IPS-15b (cell line): ENCODE results near the gene MUC3A.

ENCODE experiments used
- H3K27me3 ChIP-seq: one replicate; pipeline ENCODE4 v1.6.1; 2013; ENCODE audit warnings: low read length; ENCODE audit not compliant: control insufficient read depth, insufficient read depth
- H3K36me3 ChIP-seq: one replicate; pipeline ENCODE4 v1.6.1; 2013; ENCODE audit warnings: low read length; ENCODE audit not compliant: control insufficient read depth, insufficient read depth
- H3K4me1 ChIP-seq: one replicate; pipeline ENCODE4 v1.6.1; 2013; ENCODE audit warnings: mild to moderate bottlenecking, low read length; ENCODE audit not compliant: control insufficient read depth, insufficient read depth
- H3K4me3 ChIP-seq: one replicate; pipeline ENCODE4 v1.5.1; 2013; ENCODE audit warnings: low read depth, low read length
- H3K9ac ChIP-seq: one replicate; pipeline ENCODE4 v1.6.1; 2013; ENCODE audit warnings: low read depth, mild to moderate bottlenecking, low read length
- H3K9me3 ChIP-seq: one replicate; pipeline ENCODE4 v1.6.1; 2013; ENCODE audit warnings: mild to moderate bottlenecking, low read length; ENCODE audit not compliant: control insufficient read depth, insufficient read depth

Gene MUC3A

GRCh38 chr7:100965723-100966541 lies 16.6 kb downstream of the MUC3A start:
- no peaks in the 10 kb centered on the region for H3K9me3 ChIP-seq
- no peaks in the 10 kb centered on the region for H3K36me3 ChIP-seq
- H3K9ac ChIP-seq, result no peak overlapping the region
- H3K4me1 ChIP-seq, result peaks cover 24% of the 10 kb centered on the region
- peak overlapping the region; percentile 89 for H3K4me3 ChIP-seq
- H3K27me3 ChIP-seq, result peaks cover 22% of the 10 kb centered on the region

- Histone ChIP-seq H3K27me3 (peaks cover 22% of the 10 kb centered on the region), H3K36me3 (no peaks in the 10 kb centered on the region), H3K9ac (peak overlapping the region; percentile 39), H3K9me3 (no peaks in the 10 kb centered on the region), H3K4me3 (peak overlapping the region; percentile 89), H3K4me1 (peaks cover 24% of the 10 kb centered on the region)
Measured at GRCh38 chr7:100966542-100967291, 17.4 kb downstream of the MUC3A start.

GRCh38 chr7:100967292-100967863 lies 18.0 kb downstream of the MUC3A start:
- peaks cover 22% of the 10 kb centered on the region for H3K27me3 ChIP-seq
- no peaks in the 10 kb centered on the region for H3K36me3 ChIP-seq
- no peak overlapping the region for H3K9ac ChIP-seq
- peak overlapping the region; percentile 89 for H3K4me3 ChIP-seq
- H3K9me3 ChIP-seq, result no peaks in the 10 kb centered on the region
- peaks cover 24% of the 10 kb centered on the region for H3K4me1 ChIP-seq

GRCh38 chr7:100968031-100968430 lies 18.7 kb downstream of the MUC3A start:
- H3K27me3 ChIP-seq, result peaks cover 22% of the 10 kb centered on the region
- no peaks in the 10 kb centered on the region for H3K36me3 ChIP-seq
- no peaks in the 10 kb centered on the region for H3K9me3 ChIP-seq
- H3K9ac ChIP-seq, result no peak overlapping the region
- peaks cover 24% of the 10 kb centered on the region for H3K4me1 ChIP-seq
- peak overlapping the region; percentile 23 for H3K4me3 ChIP-seq

GRCh38 chr7:100968650-100969049 lies 19.3 kb downstream of the MUC3A start:
- Histone ChIP-seq H3K9me3 (no peaks in the 10 kb centered on the region), H3K4me1 (peaks cover 24% of the 10 kb centered on the region), H3K9ac (peak overlapping the region; percentile 12), H3K4me3 (no peak overlapping the region), H3K36me3 (no peaks in the 10 kb centered on the region), H3K27me3 (peaks cover 22% of the 10 kb centered on the region)

- Histone ChIP-seq H3K36me3 (no peaks in the 10 kb centered on the region), H3K27me3 (peaks cover 22% of the 10 kb centered on the region), H3K4me1 (peaks cover 24% of the 10 kb centered on the region), H3K9ac (peak within 1 kb of the TSS; percentile 12), H3K4me3 (no peak within 1 kb of the TSS), H3K9me3 (no peaks in the 10 kb centered on the region)
Measured at GRCh38 chr7:100969066-100969615, 19.8 kb downstream of the MUC3A start, which contains the start of gene MUC12. Gene MUC12, plus strand, starts transcription at chr7:100969565. Its CDS starts 58 bp downstream, at chr7:100969623.

GRCh38 chr7:100971111-100972001 lies 22.0 kb downstream of the MUC3A start:
- Histone ChIP-seq H3K4me3 (no peak overlapping the region), H3K4me1 (peaks cover 18% of the 10 kb centered on the region), H3K9me3 (no peaks in the 10 kb centered on the region), H3K27me3 (peaks cover 13% of the 10 kb centered on the region), H3K9ac (peak overlapping the region; percentile 37), H3K36me3 (no peaks in the 10 kb centered on the region)

- Histone ChIP-seq H3K9ac (peak overlapping the region; percentile 37), H3K4me1 (peaks cover 14% of the 10 kb centered on the region), H3K36me3 (no peaks in the 10 kb centered on the region), H3K27me3 (peaks cover 8% of the 10 kb centered on the region), H3K4me3 (no peak overlapping the region), H3K9me3 (no peaks in the 10 kb centered on the region)
Measured at GRCh38 chr7:100972002-100972347, 22.6 kb downstream of the MUC3A start.

GRCh38 chr7:100974021-100974420 lies 24.7 kb downstream of the MUC3A start:
- no peaks in the 10 kb centered on the region for H3K27me3 ChIP-seq
- no peak overlapping the region for H3K4me3 ChIP-seq
- H3K9me3 ChIP-seq, result no peaks in the 10 kb centered on the region
- no peaks in the 10 kb centered on the region for H3K4me1 ChIP-seq
- H3K36me3 ChIP-seq, result no peaks in the 10 kb centered on the region
- H3K9ac ChIP-seq, result no peak overlapping the region

- Histone ChIP-seq H3K9ac (no peak overlapping the region), H3K4me3 (no peak overlapping the region), H3K9me3 (no peaks in the 10 kb centered on the region), H3K4me1 (no peaks in the 10 kb centered on the region), H3K36me3 (no peaks in the 10 kb centered on the region), H3K27me3 (no peaks in the 10 kb centered on the region)
Measured at GRCh38 chr7:100975371-100975821, 26.1 kb downstream of the MUC3A start.

- H3K9ac ChIP-seq, result no peak overlapping the region
- no peaks in the 10 kb centered on the region for H3K36me3 ChIP-seq
- H3K4me1 ChIP-seq, result no peaks in the 10 kb centered on the region
- no peaks in the 10 kb centered on the region for H3K27me3 ChIP-seq
- H3K9me3 ChIP-seq, result no peaks in the 10 kb centered on the region
- no peak overlapping the region for H3K4me3 ChIP-seq
Measured at GRCh38 chr7:100978300-100978699, 29.0 kb downstream of the MUC3A start.
